Uterus (tissue), 2 donors: ENCODE measurements around the gene GLIS1.

Experiments used
- POLR2A ChIP-seq, 2 donors: fragments of 450-650 bp; IDR thresholded peaks; one replicate each; pipeline ENCODE4 v1.6.1; 2016; ENCODE audit warnings: antibody characterized with exemption in 2 of 2, mild to moderate bottlenecking in 1 of 2, moderate library complexity in 1 of 2
- TF ChIP-seq, protein P1 (sequence below), 4 experiments: fragments of 200-600 bp in 2 of 4; fragments of 450-650 bp in 2 of 4; sonication (generic) in 2 of 4; IDR thresholded peaks; one replicate each; pipeline ENCODE4 v1.5.1; 2016 to 2019; ENCODE audit warnings: antibody characterized with exemption in 4 of 4, mild to moderate bottlenecking in 2 of 4, moderate library complexity in 1 of 4

- TF ChIP-seq POLR2A (IDR thresholded peaks at IDR 0.05): no peak
- TF ChIP-seq, protein P1, sequence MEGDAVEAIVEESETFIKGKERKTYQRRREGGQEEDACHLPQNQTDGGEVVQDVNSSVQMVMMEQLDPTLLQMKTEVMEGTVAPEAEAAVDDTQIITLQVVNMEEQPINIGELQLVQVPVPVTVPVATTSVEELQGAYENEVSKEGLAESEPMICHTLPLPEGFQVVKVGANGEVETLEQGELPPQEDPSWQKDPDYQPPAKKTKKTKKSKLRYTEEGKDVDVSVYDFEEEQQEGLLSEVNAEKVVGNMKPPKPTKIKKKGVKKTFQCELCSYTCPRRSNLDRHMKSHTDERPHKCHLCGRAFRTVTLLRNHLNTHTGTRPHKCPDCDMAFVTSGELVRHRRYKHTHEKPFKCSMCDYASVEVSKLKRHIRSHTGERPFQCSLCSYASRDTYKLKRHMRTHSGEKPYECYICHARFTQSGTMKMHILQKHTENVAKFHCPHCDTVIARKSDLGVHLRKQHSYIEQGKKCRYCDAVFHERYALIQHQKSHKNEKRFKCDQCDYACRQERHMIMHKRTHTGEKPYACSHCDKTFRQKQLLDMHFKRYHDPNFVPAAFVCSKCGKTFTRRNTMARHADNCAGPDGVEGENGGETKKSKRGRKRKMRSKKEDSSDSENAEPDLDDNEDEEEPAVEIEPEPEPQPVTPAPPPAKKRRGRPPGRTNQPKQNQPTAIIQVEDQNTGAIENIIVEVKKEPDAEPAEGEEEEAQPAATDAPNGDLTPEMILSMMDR (IDR thresholded peaks at IDR 0.05): no peak
Measured at GRCh38 chr1:53684741-53685140, 54.2 kb downstream of the GLIS1 start.
